ENCODE data around the gene B9D2.

DNA sequence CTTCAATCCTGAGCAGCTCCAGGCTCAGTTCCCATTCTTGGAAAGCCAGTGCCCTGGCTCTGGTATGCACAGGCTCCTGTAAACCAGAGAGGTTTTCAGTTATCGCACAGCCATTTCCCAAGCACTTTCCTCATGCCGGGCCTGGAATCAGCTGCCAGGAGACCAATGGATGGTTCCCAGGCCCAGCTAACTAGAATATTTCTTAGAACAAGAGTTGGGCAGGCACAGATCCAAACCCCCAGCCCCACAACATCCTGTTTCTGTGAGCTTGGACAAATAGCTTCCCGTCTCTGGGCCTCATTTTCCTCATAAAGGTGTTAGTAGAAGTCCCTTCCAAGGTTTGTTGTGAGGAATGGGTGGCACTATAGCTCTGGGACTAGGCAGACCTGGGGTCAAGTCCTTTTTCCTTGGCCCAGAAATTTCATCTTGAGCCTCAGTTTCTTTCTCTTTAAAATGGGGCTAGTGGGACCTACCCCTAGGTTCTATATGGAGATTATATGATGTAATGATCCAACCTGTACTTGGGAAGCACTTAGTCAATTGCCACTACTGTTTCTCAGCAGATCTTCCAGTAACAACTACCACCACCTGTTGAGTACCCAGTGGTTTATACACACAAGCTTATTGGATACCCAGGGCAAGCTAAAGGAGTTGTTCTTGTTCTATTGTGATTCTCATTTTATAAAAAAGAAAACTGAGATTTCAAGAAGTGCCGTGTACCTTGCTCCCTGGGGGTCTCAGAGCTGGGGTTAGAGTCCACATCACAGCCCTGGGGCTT is 59.1 kb downstream of the B9D2 start:
- TF ChIP-seq, protein P1, sequence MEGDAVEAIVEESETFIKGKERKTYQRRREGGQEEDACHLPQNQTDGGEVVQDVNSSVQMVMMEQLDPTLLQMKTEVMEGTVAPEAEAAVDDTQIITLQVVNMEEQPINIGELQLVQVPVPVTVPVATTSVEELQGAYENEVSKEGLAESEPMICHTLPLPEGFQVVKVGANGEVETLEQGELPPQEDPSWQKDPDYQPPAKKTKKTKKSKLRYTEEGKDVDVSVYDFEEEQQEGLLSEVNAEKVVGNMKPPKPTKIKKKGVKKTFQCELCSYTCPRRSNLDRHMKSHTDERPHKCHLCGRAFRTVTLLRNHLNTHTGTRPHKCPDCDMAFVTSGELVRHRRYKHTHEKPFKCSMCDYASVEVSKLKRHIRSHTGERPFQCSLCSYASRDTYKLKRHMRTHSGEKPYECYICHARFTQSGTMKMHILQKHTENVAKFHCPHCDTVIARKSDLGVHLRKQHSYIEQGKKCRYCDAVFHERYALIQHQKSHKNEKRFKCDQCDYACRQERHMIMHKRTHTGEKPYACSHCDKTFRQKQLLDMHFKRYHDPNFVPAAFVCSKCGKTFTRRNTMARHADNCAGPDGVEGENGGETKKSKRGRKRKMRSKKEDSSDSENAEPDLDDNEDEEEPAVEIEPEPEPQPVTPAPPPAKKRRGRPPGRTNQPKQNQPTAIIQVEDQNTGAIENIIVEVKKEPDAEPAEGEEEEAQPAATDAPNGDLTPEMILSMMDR (IDR thresholded peaks at IDR 0.05): no peak
- TF ChIP-seq GATA2 (CRISPR knock-in tag; IDR thresholded peaks at IDR 0.05): no peak
- TF ChIP-seq, protein P2, sequence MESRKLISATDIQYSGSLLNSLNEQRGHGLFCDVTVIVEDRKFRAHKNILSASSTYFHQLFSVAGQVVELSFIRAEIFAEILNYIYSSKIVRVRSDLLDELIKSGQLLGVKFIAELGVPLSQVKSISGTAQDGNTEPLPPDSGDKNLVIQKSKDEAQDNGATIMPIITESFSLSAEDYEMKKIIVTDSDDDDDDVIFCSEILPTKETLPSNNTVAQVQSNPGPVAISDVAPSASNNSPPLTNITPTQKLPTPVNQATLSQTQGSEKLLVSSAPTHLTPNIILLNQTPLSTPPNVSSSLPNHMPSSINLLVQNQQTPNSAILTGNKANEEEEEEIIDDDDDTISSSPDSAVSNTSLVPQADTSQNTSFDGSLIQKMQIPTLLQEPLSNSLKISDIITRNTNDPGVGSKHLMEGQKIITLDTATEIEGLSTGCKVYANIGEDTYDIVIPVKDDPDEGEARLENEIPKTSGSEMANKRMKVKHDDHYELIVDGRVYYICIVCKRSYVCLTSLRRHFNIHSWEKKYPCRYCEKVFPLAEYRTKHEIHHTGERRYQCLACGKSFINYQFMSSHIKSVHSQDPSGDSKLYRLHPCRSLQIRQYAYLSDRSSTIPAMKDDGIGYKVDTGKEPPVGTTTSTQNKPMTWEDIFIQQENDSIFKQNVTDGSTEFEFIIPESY (IDR thresholded peaks at IDR 0.05; ENCODE audit: borderline replicate concordance, low read depth): no peak
- TF ChIP-seq NFIC (IDR thresholded peaks at IDR 0.05; ENCODE audit: borderline replicate concordance): no peak
- TF ChIP-seq EZH2phosphoT487 (IDR thresholded peaks at IDR 0.05; ENCODE audit: borderline replicate concordance, low read depth): no peak
- TF ChIP-seq POLR2AphosphoS5 (IDR thresholded peaks at IDR 0.05; ENCODE audit: low read depth, low read length): no peak
- TF ChIP-seq RAD21 (IDR thresholded peaks at IDR 0.05; ENCODE audit: low read length): no peak
- no peak for TF ChIP-seq FOXM1 (IDR thresholded peaks at IDR 0.05; ENCODE audit: low read depth)
- no peak for TF ChIP-seq CHD2 (IDR thresholded peaks at IDR 0.05; ENCODE audit: low read length, partially characterized antibody)
- TF ChIP-seq, protein P3, sequence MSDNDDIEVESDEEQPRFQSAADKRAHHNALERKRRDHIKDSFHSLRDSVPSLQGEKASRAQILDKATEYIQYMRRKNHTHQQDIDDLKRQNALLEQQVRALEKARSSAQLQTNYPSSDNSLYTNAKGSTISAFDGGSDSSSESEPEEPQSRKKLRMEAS (IDR thresholded peaks at IDR 0.05; ENCODE audit: low read depth): no peak
- TF ChIP-seq TAF1 (IDR thresholded peaks at IDR 0.05; ENCODE audit: borderline replicate concordance, low read depth, low read length): no peak
- TF ChIP-seq JUND (IDR thresholded peaks at IDR 0.05): no peak
- TF ChIP-seq, protein P4, sequence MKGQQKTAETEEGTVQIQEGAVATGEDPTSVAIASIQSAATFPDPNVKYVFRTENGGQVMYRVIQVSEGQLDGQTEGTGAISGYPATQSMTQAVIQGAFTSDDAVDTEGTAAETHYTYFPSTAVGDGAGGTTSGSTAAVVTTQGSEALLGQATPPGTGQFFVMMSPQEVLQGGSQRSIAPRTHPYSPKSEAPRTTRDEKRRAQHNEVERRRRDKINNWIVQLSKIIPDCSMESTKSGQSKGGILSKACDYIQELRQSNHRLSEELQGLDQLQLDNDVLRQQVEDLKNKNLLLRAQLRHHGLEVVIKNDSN (IDR thresholded peaks at IDR 0.05; ENCODE audit: borderline replicate concordance, low read depth): no peak
- TF ChIP-seq, protein P5, sequence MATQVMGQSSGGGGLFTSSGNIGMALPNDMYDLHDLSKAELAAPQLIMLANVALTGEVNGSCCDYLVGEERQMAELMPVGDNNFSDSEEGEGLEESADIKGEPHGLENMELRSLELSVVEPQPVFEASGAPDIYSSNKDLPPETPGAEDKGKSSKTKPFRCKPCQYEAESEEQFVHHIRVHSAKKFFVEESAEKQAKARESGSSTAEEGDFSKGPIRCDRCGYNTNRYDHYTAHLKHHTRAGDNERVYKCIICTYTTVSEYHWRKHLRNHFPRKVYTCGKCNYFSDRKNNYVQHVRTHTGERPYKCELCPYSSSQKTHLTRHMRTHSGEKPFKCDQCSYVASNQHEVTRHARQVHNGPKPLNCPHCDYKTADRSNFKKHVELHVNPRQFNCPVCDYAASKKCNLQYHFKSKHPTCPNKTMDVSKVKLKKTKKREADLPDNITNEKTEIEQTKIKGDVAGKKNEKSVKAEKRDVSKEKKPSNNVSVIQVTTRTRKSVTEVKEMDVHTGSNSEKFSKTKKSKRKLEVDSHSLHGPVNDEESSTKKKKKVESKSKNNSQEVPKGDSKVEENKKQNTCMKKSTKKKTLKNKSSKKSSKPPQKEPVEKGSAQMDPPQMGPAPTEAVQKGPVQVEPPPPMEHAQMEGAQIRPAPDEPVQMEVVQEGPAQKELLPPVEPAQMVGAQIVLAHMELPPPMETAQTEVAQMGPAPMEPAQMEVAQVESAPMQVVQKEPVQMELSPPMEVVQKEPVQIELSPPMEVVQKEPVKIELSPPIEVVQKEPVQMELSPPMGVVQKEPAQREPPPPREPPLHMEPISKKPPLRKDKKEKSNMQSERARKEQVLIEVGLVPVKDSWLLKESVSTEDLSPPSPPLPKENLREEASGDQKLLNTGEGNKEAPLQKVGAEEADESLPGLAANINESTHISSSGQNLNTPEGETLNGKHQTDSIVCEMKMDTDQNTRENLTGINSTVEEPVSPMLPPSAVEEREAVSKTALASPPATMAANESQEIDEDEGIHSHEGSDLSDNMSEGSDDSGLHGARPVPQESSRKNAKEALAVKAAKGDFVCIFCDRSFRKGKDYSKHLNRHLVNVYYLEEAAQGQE (IDR thresholded peaks at IDR 0.05; ENCODE audit: low read depth, low read length): no peak

Data from SK-N-SH (cell line).